HG03159 (cell line): ENCODE data around the gene PER2.
"Not testable (repeated sequence)": the region's sequence is repeated elsewhere in the genome, so short reads cannot be mapped to it uniquely, and the experiment has no call there.

ENCODE experiments used
- ATAC-seq: cut with Tn5 transposase; IDR thresholded peaks from one replicate; pipeline ENCODE4 v1.9.1; 2021; ENCODE audit warnings: mild to moderate bottlenecking, moderate library complexity; ENCODE audit not compliant: unreplicated experiment

Gene PER2

GRCh38 chr2:238310721-238311120, 22.3 kb upstream of the PER2 start:
- ATAC-seq = not testable (repeated sequence)

- no peak for ATAC-seq
These were observed 19.8 kb upstream of the PER2 start for GRCh38 chr2:238308177-238308576.

- ATAC-seq = no peak
These were observed 18.2 kb upstream of the PER2 start for GRCh38 chr2:238306672-238306998.

- no peak for ATAC-seq
These were observed 17.7 kb upstream of the PER2 start for GRCh38 chr2:238305965-238306671.

GRCh38 chr2:238305092-238305862, 16.9 kb upstream of the PER2 start:
- ATAC-seq = no peak

GRCh38 chr2:238304116-238304515, 15.7 kb upstream of the PER2 start:
- no peak for ATAC-seq

- ATAC-seq = no peak
These were observed 14.3 kb upstream of the PER2 start for GRCh38 chr2:238302751-238303150.

GRCh38 chr2:238302087-238302486, 13.7 kb upstream of the PER2 start:
- ATAC-seq = no peak

GRCh38 chr2:238299803-238300202, 11.4 kb upstream of the PER2 start:
- ATAC-seq = no peak

- no peak for ATAC-seq
These were observed 8.4 kb upstream of the PER2 start for GRCh38 chr2:238296638-238297457.

GRCh38 chr2:238295144-238296112, 7.0 kb upstream of the PER2 start:
- no peak for ATAC-seq

- ATAC-seq = no peak
These were observed 6.2 kb upstream of the PER2 start for GRCh38 chr2:238294393-238295143.

GRCh38 chr2:238294046-238294392, 5.6 kb upstream of the PER2 start:
- ATAC-seq = no peak

- ATAC-seq = no peak
These were observed 3.3 kb upstream of the PER2 start for GRCh38 chr2:238291550-238292281.

- ATAC-seq = no peak
These were observed 2.5 kb upstream of the PER2 start for GRCh38 chr2:238290715-238291549.

GRCh38 chr2:238290091-238290509, 1.7 kb upstream of the PER2 start:
- no peak for ATAC-seq

GRCh38 chr2:238289574-238289973, 1.2 kb upstream of the PER2 start:
- no peak for ATAC-seq
